GM21717 (cell line): ENCODE measurements around the gene RNF144B.

Experiments
- ATAC-seq: cut with Tn5 transposase; IDR thresholded peaks from one replicate; pipeline ENCODE4 v1.9.1; 2021; ENCODE audit warnings: mild to moderate bottlenecking, moderate library complexity; ENCODE audit not compliant: unreplicated experiment

Gene RNF144B

GRCh38 chr6:18507018-18507415, 119.9 kb downstream of the RNF144B start:
- no peak for ATAC-seq

GRCh38 chr6:18507561-18507960, 120.4 kb downstream of the RNF144B start:
- ATAC-seq = no peak

DNA sequence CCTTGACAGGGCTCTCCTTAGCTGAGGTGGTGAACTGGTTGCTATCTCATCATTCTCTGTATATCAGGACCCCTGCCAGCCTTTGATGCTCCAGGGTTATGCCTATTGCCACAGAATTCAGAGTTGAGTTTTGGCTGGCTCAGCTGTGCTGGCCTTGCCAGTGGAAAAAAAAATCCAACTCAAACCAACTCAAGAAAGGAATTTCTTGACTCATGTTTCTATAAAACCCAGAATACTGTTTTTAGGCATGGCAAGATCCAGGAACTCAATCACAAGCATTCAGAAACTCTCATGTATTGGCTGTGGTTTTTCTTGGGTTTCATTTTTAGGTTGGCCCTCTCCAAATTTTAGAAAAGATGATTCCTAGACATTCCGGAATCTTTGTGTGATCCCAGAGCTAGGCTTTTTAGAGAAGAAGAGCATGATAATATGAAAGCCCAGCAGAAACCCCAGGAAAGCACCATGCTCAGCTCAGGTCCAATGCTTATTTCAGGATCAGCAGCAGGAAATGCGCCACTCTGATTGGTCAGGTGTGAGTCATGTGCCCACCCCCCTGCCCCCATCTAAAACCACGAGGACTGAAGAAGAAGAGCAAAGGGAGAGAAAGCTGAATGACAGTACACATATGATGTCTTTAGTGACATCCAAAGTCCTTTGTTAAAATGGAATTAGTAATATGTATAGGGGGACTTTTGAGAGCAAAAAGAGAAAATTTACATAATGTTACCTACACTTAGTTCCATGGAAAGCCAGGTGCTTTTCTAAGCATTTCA, 122.9 kb downstream of the RNF144B start:
- no peak for ATAC-seq

DNA sequence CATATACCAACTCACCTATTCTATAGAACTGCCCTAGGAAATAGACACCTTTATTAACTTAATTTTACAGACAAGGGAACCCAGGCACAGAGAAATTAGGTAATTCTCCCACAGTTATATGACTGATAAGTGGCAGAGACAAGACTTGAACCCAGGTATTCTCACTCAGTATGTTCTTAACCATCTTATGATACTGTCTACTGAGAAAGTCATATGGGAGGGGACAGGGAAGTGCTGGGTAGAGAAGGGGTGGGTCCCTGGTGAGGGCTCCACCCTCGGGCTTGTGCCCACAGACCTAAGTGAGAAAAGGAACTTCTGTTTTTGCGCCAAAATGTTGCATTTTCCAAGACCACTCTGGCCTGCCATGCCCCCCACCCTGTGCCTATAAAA, 123.5 kb downstream of the RNF144B start:
- no peak for ATAC-seq

DNA sequence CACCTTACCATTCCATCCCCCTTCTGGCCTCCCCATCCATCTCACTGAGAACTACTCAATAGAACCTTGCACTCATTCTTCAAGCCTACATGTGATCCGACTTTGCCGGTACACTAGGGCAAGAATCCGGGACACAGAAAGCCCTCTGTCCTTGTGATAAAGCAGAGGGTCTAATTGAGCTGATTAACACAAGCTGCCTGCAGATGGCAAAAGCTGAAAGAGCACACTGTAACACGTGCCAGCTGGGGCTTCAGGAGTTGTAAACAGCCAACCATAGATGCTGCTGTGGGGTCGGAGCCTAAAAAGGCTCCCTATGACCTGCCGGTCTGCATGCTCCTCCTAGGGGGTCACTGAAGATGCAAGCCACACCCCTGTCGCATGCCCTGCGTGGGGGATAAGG, 124.1 kb downstream of the RNF144B start:
- ATAC-seq = no peak

DNA sequence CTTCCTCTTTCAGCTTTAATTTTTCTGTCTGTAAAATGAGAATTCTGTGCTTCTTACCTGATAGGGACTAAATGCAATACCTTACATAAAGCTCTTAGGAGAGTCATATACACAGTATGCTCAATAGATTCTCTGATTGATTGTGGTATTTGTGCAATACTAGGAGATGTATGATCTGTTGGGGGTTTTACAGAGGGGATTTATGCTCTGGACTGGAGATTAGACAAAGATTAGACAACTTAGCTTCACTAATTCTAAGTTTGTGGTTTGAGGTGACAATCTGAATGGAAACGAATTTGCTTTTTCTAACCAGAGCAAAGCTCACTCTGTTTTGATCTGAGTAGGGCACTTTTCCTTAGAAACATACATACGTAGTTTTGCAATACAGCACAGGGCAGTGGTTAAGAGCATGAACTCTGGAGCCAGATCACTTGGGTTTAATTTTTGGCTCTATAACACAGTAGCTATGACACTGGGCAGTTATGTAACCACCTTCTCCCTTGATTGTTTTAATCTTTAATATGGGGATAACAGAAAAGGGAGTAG, 126.2 kb downstream of the RNF144B start:
- ATAC-seq = no peak

DNA sequence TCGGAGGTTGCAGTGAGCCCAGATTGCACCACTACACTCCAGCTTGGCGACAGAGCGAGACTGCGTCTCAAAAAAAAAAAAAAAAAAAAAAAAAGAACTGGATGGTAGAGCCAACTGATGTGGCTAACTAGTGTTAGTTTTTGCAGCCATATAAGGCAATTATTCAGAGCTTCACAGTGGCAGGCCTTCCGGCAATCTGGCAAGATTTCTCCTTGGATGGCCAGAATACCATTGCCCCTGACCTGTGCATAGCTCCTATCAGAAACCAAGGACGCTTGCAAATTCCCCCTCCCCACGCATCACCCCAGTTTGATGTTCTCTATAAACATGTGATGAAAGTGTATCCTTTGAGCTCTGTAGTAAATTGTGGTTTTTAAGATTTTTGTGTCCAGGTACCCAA, 127.0 kb downstream of the RNF144B start:
- no peak for ATAC-seq

GRCh38 chr6:18515767-18516166, 128.6 kb downstream of the RNF144B start:
- no peak for ATAC-seq
